HG02588 (cell line): Measurements from ENCODE around the gene MORN2.

Experiments
- ATAC-seq: cut with Tn5 transposase; IDR thresholded peaks from one replicate; pipeline ENCODE4 v1.9.1; 2021; ENCODE audit warnings: mild to moderate bottlenecking, moderate library complexity; ENCODE audit not compliant: unreplicated experiment

MORN2 gene

GRCh38 chr2:38889045-38889444 is 13.3 kb downstream of the MORN2 start:
- ATAC-seq: no peak

- no peak for ATAC-seq
These were observed 13.8 kb downstream of the MORN2 start, which contains the start of gene ARHGEF33 for GRCh38 chr2:38889575-38889974. Gene ARHGEF33 (plus strand): TSS chr2:38889875. CDS start chr2:38919448, 29,573 bp downstream.

GRCh38 chr2:38892819-38893218 is 17.0 kb downstream of the MORN2 start:
- no peak for ATAC-seq

- ATAC-seq: no peak
These were observed 22.5 kb downstream of the MORN2 start for GRCh38 chr2:38898256-38898655.

- no peak for ATAC-seq
These were observed 24.9 kb downstream of the MORN2 start for GRCh38 chr2:38900726-38901125.

GRCh38 chr2:38905251-38905650 is 29.5 kb downstream of the MORN2 start:
- ATAC-seq: no peak

- no peak for ATAC-seq
These were observed 31.5 kb downstream of the MORN2 start for GRCh38 chr2:38907242-38907641.

GRCh38 chr2:38907743-38908562 is 32.2 kb downstream of the MORN2 start:
- peak; percentile 87 for ATAC-seq

- no peak for ATAC-seq
These were observed 34.1 kb downstream of the MORN2 start for GRCh38 chr2:38909872-38910271.

GRCh38 chr2:38911191-38911590 is 35.4 kb downstream of the MORN2 start:
- ATAC-seq: no peak

GRCh38 chr2:38912619-38913018 is 36.8 kb downstream of the MORN2 start:
- ATAC-seq: no peak

GRCh38 chr2:38922389-38922788 is 46.6 kb downstream of the MORN2 start:
- ATAC-seq: no peak

- ATAC-seq: no peak
These were observed 47.1 kb downstream of the MORN2 start for GRCh38 chr2:38922902-38923301.

GRCh38 chr2:38925982-38926381 is 50.2 kb downstream of the MORN2 start:
- ATAC-seq: no peak

- ATAC-seq: no peak
These were observed 54.8 kb downstream of the MORN2 start for GRCh38 chr2:38930600-38930999.
